COLO668 (cell line): Measurements from ENCODE around the gene ANXA5.
"Not testable (repeated sequence)": the region's sequence is repeated elsewhere in the genome, so short reads cannot be mapped to it uniquely, and the experiment has no call there.

ENCODE experiments used
- DNase-seq: peaks from one replicate; lab custom pipeline; 2025; ENCODE audit not compliant: unreplicated experiment; lab: John Stamatoyannopoulos, UW

Gene ANXA5

GRCh38 chr4:121679951-121680350 is 16.8 kb downstream of the ANXA5 start:
- no peak for DNase-seq

GRCh38 chr4:121679267-121679666 is 17.5 kb downstream of the ANXA5 start:
- DNase-seq, result no peak

DNA sequence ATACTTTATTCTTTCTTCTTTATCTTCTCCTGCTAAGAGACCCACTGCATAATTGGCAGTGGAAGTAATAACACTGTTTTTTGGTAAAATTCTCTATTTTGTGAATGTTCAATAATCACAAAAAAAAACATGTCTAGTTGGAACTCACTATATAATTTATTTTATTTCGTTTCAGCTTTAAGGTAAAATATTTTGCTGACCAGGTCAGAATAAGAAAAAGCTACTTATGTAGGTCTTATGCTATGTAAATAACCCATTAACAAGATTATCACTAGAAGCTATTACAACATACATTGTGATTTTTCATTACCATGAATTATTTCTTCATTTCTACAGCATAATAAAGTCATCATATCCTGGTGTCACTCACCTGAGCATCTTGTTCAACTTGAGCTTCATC is 19.3 kb downstream of the ANXA5 start:
- no peak for DNase-seq

DNA sequence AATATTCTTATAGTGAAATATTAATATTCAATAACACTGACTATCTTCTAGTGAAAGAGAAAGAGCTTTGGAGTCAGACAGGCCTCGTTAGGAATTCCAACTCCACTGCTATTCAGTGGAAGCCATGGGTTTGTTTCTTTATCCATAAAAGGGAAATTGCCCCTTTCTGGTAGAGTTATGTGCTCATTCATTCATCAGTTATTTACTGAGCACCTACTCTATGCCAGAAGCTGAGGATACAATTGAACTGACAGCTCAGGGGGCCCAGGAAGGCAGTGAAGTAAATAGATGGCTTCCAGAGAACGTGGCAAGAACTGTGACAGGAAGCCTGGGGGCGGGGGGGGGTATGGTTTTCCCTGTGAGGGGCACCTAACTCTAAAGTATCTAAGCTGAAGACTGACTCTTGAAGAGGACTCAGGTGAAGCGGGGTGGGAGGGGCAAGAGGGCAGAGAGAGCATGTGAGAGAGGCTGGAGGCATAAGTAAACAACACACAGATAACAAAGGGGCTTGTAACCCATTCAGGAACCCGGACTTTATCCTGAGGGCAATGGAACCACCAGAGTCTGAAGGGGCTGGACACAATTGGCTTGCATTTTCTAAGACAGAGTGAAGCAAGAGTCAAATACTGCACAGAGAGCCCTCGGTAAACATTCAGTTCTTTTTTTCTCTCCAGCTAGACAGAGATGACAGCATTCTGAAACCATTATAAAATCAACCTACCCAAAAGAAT is 20.3 kb downstream of the ANXA5 start:
- DNase-seq, result no peak

DNA sequence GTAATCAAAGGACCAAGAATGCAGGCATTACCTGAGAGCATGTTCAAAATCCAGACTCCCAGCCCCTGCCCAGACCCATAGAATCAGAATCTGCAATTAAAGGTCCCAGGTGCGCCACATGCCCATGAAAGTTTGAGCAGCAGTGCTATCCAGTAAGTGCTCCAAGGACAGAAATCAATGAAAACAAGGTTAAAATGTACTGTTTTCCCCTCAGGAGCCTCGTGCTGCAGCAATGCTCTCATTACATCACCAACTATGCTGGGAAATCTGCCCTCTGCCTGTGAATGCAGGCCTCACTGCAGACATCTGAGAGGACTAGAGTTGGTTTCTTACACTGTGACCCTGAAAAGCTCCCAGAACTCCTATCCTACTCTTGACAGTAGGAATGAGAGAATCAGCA is 21.1 kb downstream of the ANXA5 start:
- DNase-seq, result no peak

DNA sequence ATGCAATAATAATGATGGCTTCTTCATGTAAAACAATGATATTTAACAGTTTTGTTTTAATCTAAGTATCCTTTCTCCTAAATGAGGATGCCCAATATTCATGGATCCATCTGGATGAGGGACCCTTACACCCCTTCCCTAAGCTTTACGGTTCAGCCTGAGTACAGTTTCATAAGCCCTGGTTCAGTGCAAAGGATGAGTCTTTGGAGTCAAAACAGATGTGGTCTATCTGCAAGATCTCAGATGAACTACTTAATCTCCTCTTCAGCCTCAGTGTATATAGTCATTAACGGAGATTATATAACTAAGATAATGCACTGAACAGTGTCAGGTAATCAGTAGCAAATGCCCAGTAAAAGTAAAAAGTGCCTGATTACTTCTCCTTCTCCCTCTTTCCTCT is 22.1 kb downstream of the ANXA5 start:
- no peak for DNase-seq

- DNase-seq, result no peak
Observed at GRCh38 chr4:121674191-121674590, 22.6 kb downstream of the ANXA5 start.

GRCh38 chr4:121669163-121669550 is 27.6 kb downstream of the ANXA5 start:
- DNase-seq, result no peak

- no peak for DNase-seq
Observed at GRCh38 chr4:121668368-121669162, 28.2 kb downstream of the ANXA5 start.

DNA sequence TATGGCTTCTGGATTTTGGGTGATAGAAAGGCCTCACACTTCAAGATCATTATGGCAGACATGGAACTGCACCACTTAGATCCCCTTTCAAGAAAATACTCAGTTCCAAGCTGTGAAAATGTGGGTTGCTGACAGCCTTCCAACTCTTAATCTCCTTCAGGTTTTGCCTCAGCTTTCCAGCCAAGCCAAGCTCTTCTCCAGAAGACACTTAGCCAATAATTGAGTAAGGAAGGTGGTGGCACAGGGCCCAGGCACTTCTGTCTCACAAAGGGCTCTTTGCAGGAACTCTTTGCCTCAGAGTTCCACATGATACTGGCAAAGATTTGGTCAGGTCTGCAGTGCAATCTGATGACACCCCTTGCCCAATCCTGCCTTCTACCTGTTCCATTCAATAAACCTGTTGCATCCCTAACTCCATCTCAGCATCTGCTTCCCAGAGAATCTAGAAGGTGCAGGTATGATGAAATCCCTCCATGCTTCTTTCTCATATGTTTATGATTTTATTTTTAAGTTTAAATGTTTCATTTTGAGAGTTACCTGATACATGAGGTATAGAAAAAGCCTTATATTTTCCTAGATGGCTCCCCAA is 30.6 kb downstream of the ANXA5 start:
- DNase-seq, result no peak

- no peak for DNase-seq
Observed at GRCh38 chr4:121665371-121665770, 31.4 kb downstream of the ANXA5 start.

DNA sequence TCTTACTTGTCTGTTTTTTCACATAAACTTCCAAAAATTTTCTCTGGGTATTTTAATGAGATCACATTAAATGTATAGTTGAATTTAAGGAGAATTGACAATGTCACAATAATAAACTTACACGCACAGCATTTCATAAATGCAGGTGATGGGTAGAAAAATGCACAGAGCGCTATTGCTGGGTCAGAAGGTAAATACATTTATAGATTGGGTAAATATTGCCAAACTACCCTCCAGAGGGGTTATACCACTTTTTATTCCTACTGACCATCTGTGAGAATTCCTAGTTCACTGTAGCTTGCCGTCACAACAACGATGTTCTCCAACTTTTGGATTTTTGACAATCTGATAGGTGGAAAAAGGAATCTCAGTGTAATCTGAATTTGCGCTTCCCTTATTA is 34.6 kb downstream of the ANXA5 start:
- DNase-seq, result no peak

- not testable (repeated sequence) for DNase-seq
Observed at GRCh38 chr4:121660175-121660933, 36.4 kb downstream of the ANXA5 start.

DNA sequence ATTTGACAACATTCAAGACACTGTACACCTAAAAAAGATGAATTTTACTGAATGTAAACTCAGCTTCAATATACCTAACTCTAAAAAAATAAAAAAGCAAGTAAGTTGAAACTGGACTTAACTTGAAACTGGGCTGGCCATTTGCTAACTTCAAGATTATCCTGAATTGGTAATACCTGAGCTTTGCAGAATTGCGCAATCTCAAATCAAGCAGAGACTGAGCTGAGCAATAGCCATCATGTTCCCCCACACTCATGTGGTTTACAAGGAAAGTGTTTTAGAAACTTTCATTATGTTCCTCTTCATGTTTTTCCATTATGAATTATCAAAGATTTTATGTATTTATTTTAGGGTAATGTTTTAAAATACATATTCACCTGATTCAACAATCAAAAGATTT is 38.7 kb downstream of the ANXA5 start:
- DNase-seq, result no peak

DNA sequence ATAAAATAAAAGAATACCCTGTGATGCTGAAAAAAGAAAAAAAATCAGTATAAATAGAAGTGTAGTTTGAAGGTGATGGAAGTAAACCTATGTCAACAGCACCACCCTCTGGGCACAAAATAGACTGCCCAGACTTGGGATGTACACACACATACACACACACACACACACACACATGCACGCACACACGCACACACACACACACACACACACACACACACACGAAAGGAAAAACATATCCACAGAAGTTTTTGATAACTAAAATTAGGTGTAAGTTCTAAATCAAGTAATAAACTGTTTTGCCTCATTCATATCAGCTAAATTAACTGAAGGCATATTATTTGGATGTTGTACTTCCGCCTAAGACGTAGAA is 40.5 kb downstream of the ANXA5 start:
- DNase-seq, result peak; percentile 2

GRCh38 chr4:121655320-121656268 is 41.2 kb downstream of the ANXA5 start:
- DNase-seq, result no peak

- DNase-seq, result no peak
Observed at GRCh38 chr4:121654738-121655137, 42.0 kb downstream of the ANXA5 start.

GRCh38 chr4:121653986-121654385 is 42.8 kb downstream of the ANXA5 start:
- DNase-seq, result no peak

DNA sequence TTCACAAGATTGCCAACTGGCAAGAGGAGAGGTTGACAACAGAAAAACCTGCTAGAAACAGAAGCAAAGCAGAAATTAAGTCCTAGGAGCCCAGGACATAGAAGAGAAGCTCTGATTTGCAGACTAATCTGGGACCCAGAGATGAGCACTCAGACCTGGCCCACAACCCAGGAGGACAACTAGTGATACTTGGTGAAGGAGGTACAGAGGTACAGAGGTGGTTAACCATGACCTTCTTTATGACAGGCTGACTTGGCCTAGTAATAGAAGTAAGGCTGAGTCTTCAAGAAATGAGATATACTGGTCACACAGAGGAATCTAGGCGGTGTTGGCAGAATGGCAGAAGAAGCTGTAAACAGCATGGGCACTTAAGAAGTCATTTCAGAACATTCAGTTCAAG is 43.6 kb downstream of the ANXA5 start:
- no peak for DNase-seq

DNA sequence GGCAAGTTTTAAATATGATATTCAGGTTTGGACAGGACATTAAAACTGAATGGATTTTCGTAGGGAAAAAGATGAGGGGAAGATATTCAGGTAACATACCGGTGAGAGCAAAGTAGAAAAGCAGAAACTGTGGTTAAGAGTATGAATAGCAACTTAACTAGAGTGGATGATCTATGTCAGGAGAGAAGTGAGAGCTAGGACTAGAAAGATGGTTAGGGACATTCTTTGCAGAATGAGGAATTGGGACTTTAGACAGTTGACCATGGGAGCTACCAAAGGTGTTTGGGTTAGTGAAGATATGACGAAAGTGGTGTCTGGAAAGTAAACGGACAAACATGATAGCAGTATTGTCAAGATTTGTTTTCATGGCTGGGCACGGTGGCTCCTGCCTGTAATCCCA is 45.2 kb downstream of the ANXA5 start:
- DNase-seq, result no peak
